Measurements from ENCODE around the gene FHIT.

The FHIT gene

GRCh38 chr3:59914251-59914650, 1337.0 kb downstream of the FHIT start:
- Histone ChIP-seq H3K9me3 (ENCODE audit: control insufficient read depth, insufficient read depth, low read depth, low read length) (no peaks in the 10 kb centered on the region), H3K9ac (ENCODE audit: low read length) (no peak overlapping the region), H3K36me3 (ENCODE audit: control insufficient read depth, insufficient read depth, low read length) (no peaks in the 10 kb centered on the region), H3K4me1 (ENCODE audit: control insufficient read depth, insufficient read depth, low read length) (no peaks in the 10 kb centered on the region), H3K27me3 (ENCODE audit: control insufficient read depth, insufficient read depth, low read length) (no peaks in the 10 kb centered on the region), H3K4me3 (ENCODE audit: low read depth, low read length) (no peak overlapping the region), H3K27ac (ENCODE audit: low read depth, low read length) (no peak overlapping the region)

- Histone ChIP-seq H3K4me1 (ENCODE audit: control insufficient read depth, insufficient read depth, low read length) (no peaks in the 10 kb centered on the region), H3K27me3 (ENCODE audit: control insufficient read depth, insufficient read depth, low read length) (no peaks in the 10 kb centered on the region), H3K36me3 (ENCODE audit: control insufficient read depth, insufficient read depth, low read length) (no peaks in the 10 kb centered on the region), H3K9me3 (ENCODE audit: control insufficient read depth, insufficient read depth, low read depth, low read length) (no peaks in the 10 kb centered on the region), H3K4me3 (ENCODE audit: low read depth, low read length) (no peak overlapping the region), H3K27ac (ENCODE audit: low read depth, low read length) (no peak overlapping the region), H3K9ac (ENCODE audit: low read length) (no peak overlapping the region)
Observed at GRCh38 chr3:59913645-59914044, 1337.6 kb downstream of the FHIT start.

GRCh38 chr3:59908701-59909100, 1342.6 kb downstream of the FHIT start:
- no peaks in the 10 kb centered on the region for H3K4me1 ChIP-seq (ENCODE audit: control insufficient read depth, insufficient read depth, low read length)
- H3K27me3 ChIP-seq (ENCODE audit: control insufficient read depth, insufficient read depth, low read length): no peaks in the 10 kb centered on the region
- no peak overlapping the region for H3K9ac ChIP-seq (ENCODE audit: low read length)
- no peak overlapping the region for H3K4me3 ChIP-seq (ENCODE audit: low read depth, low read length)
- H3K36me3 ChIP-seq (ENCODE audit: control insufficient read depth, insufficient read depth, low read length): no peaks in the 10 kb centered on the region
- H3K9me3 ChIP-seq (ENCODE audit: control insufficient read depth, insufficient read depth, low read depth, low read length): 0 out of 2 replicates have a peak, but pooled peaks cover 4% of the 10 kb centered on the region
- no peak overlapping the region for H3K27ac ChIP-seq (ENCODE audit: low read depth, low read length)

GRCh38 chr3:59908280-59908679, 1343.0 kb downstream of the FHIT start:
- Histone ChIP-seq H3K27me3 (ENCODE audit: control insufficient read depth, insufficient read depth, low read length) (no peaks in the 10 kb centered on the region), H3K9ac (ENCODE audit: low read length) (no peak overlapping the region), H3K4me3 (ENCODE audit: low read depth, low read length) (no peak overlapping the region), H3K36me3 (ENCODE audit: control insufficient read depth, insufficient read depth, low read length) (no peaks in the 10 kb centered on the region), H3K4me1 (ENCODE audit: control insufficient read depth, insufficient read depth, low read length) (no peaks in the 10 kb centered on the region), H3K9me3 (ENCODE audit: control insufficient read depth, insufficient read depth, low read depth, low read length) (0 out of 2 replicates have a peak, but pooled peaks cover 4% of the 10 kb centered on the region), H3K27ac (ENCODE audit: low read depth, low read length) (no peak overlapping the region)

- Histone ChIP-seq H3K4me1 (ENCODE audit: control insufficient read depth, insufficient read depth, low read length) (no peaks in the 10 kb centered on the region), H3K27ac (ENCODE audit: low read depth, low read length) (no peak overlapping the region), H3K9ac (ENCODE audit: low read length) (no peak overlapping the region), H3K27me3 (ENCODE audit: control insufficient read depth, insufficient read depth, low read length) (no peaks in the 10 kb centered on the region), H3K36me3 (ENCODE audit: control insufficient read depth, insufficient read depth, low read length) (no peaks in the 10 kb centered on the region), H3K4me3 (ENCODE audit: low read depth, low read length) (no peak overlapping the region), H3K9me3 (ENCODE audit: control insufficient read depth, insufficient read depth, low read depth, low read length) (0 out of 2 replicates have a peak, but pooled peaks cover 4% of the 10 kb centered on the region)
Observed at GRCh38 chr3:59904296-59904695, 1347.0 kb downstream of the FHIT start.

GRCh38 chr3:59899061-59899460, 1352.2 kb downstream of the FHIT start:
- no peak overlapping the region for H3K4me3 ChIP-seq (ENCODE audit: low read depth, low read length)
- H3K27ac ChIP-seq (ENCODE audit: low read depth, low read length): no peak overlapping the region
- no peaks in the 10 kb centered on the region for H3K36me3 ChIP-seq (ENCODE audit: control insufficient read depth, insufficient read depth, low read length)
- no peak overlapping the region for H3K9ac ChIP-seq (ENCODE audit: low read length)
- no peaks in the 10 kb centered on the region for H3K9me3 ChIP-seq (ENCODE audit: control insufficient read depth, insufficient read depth, low read depth, low read length)
- H3K27me3 ChIP-seq (ENCODE audit: control insufficient read depth, insufficient read depth, low read length): no peaks in the 10 kb centered on the region; the same call in 1 of the 2 replicates
- H3K4me1 ChIP-seq (ENCODE audit: control insufficient read depth, insufficient read depth, low read length): no peaks in the 10 kb centered on the region

- no peaks in the 10 kb centered on the region; the same call in 1 of the 2 replicates for H3K27me3 ChIP-seq (ENCODE audit: control insufficient read depth, insufficient read depth, low read length)
- H3K36me3 ChIP-seq (ENCODE audit: control insufficient read depth, insufficient read depth, low read length): no peaks in the 10 kb centered on the region
- no peak overlapping the region for H3K4me3 ChIP-seq (ENCODE audit: low read depth, low read length)
- H3K4me1 ChIP-seq (ENCODE audit: control insufficient read depth, insufficient read depth, low read length): no peaks in the 10 kb centered on the region
- H3K27ac ChIP-seq (ENCODE audit: low read depth, low read length): no peak overlapping the region
- no peaks in the 10 kb centered on the region for H3K9me3 ChIP-seq (ENCODE audit: control insufficient read depth, insufficient read depth, low read depth, low read length)
- H3K9ac ChIP-seq (ENCODE audit: low read length): no peak overlapping the region
Observed at GRCh38 chr3:59895972-59896371, 1355.3 kb downstream of the FHIT start.

GRCh38 chr3:59894425-59895121, 1356.7 kb downstream of the FHIT start:
- H3K4me3 ChIP-seq (ENCODE audit: low read depth, low read length): no peak overlapping the region
- H3K9me3 ChIP-seq (ENCODE audit: control insufficient read depth, insufficient read depth, low read depth, low read length): no peaks in the 10 kb centered on the region
- no peaks in the 10 kb centered on the region for H3K4me1 ChIP-seq (ENCODE audit: control insufficient read depth, insufficient read depth, low read length)
- H3K27ac ChIP-seq (ENCODE audit: low read depth, low read length): no peak overlapping the region
- H3K36me3 ChIP-seq (ENCODE audit: control insufficient read depth, insufficient read depth, low read length): no peaks in the 10 kb centered on the region
- no peaks in the 10 kb centered on the region; the same call in 1 of the 2 replicates for H3K27me3 ChIP-seq (ENCODE audit: control insufficient read depth, insufficient read depth, low read length)
- H3K9ac ChIP-seq (ENCODE audit: low read length): no peak overlapping the region

GRCh38 chr3:59890639-59891038, 1360.6 kb downstream of the FHIT start:
- Histone ChIP-seq H3K27me3 (ENCODE audit: control insufficient read depth, insufficient read depth, low read length) (no peaks in the 10 kb centered on the region; the same call in 1 of the 2 replicates), H3K9ac (ENCODE audit: low read length) (no peak overlapping the region), H3K4me3 (ENCODE audit: low read depth, low read length) (no peak overlapping the region), H3K27ac (ENCODE audit: low read depth, low read length) (no peak overlapping the region), H3K9me3 (ENCODE audit: control insufficient read depth, insufficient read depth, low read depth, low read length) (no peaks in the 10 kb centered on the region), H3K4me1 (ENCODE audit: control insufficient read depth, insufficient read depth, low read length) (no peaks in the 10 kb centered on the region), H3K36me3 (ENCODE audit: control insufficient read depth, insufficient read depth, low read length) (no peaks in the 10 kb centered on the region)

- Histone ChIP-seq H3K27ac (ENCODE audit: low read depth, low read length) (no peak overlapping the region), H3K9ac (ENCODE audit: low read length) (no peak overlapping the region), H3K36me3 (ENCODE audit: control insufficient read depth, insufficient read depth, low read length) (no peaks in the 10 kb centered on the region), H3K27me3 (ENCODE audit: control insufficient read depth, insufficient read depth, low read length) (no peaks in the 10 kb centered on the region), H3K4me3 (ENCODE audit: low read depth, low read length) (no peak overlapping the region), H3K9me3 (ENCODE audit: control insufficient read depth, insufficient read depth, low read depth, low read length) (no peaks in the 10 kb centered on the region), H3K4me1 (ENCODE audit: control insufficient read depth, insufficient read depth, low read length) (no peaks in the 10 kb centered on the region)
Observed at GRCh38 chr3:59886790-59887189, 1364.5 kb downstream of the FHIT start.

GRCh38 chr3:59885899-59886400, 1365.3 kb downstream of the FHIT start:
- Histone ChIP-seq H3K27ac (ENCODE audit: low read depth, low read length) (no peak overlapping the region), H3K4me3 (ENCODE audit: low read depth, low read length) (no peak overlapping the region), H3K9ac (ENCODE audit: low read length) (no peak overlapping the region), H3K36me3 (ENCODE audit: control insufficient read depth, insufficient read depth, low read length) (no peaks in the 10 kb centered on the region), H3K9me3 (ENCODE audit: control insufficient read depth, insufficient read depth, low read depth, low read length) (no peaks in the 10 kb centered on the region), H3K4me1 (ENCODE audit: control insufficient read depth, insufficient read depth, low read length) (no peaks in the 10 kb centered on the region), H3K27me3 (ENCODE audit: control insufficient read depth, insufficient read depth, low read length) (no peaks in the 10 kb centered on the region)
